ENCODE data around the gene SETD1B. TPM values are rescaled to one million over a fixed set of nuclear protein-coding genes. Genes with fewer than 3 reads are reported as not detected.

The SETD1B gene
- total RNA-seq, 1 experiment from 2014 or later = 40.4 TPM

DNA sequence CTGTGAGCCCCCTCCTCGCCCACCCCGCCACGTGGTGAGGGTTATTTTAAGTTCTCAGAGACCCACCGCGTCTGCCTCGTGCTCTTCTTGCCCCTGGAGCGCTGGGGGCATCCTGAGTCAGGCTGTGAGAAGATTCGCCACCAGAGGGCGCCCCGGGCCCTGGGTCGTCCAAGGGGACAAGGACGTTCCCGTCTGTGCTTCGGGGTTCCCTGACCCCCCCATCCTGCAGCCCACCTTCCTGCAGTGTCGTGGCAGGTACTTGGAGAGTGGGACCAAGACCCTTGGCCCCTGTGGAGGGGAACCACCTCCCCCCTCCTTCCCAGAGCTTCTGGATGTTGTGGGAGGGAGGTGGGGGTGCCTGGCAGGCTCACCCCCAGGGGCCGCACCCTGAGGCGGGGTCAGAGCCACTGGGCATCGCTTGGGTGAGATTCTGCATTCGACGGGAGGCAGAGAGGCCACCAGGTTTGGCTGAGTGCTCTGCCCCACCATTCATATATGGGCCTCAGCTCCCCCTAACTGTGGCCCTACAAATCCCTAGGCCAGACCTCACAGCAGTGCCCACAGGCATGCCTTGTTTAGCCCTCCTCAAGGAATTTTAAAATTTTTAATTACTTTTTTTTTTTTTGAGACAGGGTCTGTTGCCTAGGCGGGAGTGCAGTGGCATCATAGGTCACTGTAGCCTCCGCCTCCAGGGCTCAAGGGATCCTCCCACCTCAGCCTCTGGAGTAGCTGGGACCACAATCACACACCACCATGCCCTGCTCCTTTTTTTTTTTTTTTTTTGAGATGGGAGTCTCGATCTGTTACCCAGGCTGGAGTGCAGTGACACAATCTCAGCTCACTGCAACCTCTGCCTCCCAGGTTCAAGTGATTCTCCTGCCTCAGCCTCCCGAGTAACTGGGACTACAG is 27.4 kb upstream of the SETD1B start:
- no peak overlapping the region for H2BK120ac ChIP-seq (ENCODE audit: low read depth, low read length, poor library complexity, severe bottlenecking)
- no peak overlapping the region for H2AK5ac ChIP-seq (ENCODE audit: insufficient read length, low read length)
- no peak overlapping the region for H3K27ac ChIP-seq (ENCODE audit: insufficient read length, low read depth, low read length)
- no peak overlapping the region for H4K91ac ChIP-seq (ENCODE audit: insufficient read length, low read depth, low read length)
- no peaks in the 10 kb centered on the region for H3K79me2 ChIP-seq (ENCODE audit: insufficient read depth, low read length)
- H2BK12ac ChIP-seq (ENCODE audit: insufficient read length, low read depth, low read length) = no peak overlapping the region
- H3K36me3 Mint-ChIP-seq (ENCODE audit: insufficient read depth in 1 of 3, low read depth in 3 of 3) = peaks cover 5 to 20% (median 16%) of the 10 kb centered on the region in 3 experiments; a peak in 5 of 7 replicates
- H3K23ac ChIP-seq (ENCODE audit: insufficient read length, low read depth, low read length) = no peak overlapping the region
- H2BK20ac ChIP-seq (ENCODE audit: low read depth, low read length, poor library complexity, severe bottlenecking) = no peak overlapping the region
- H3K27ac Mint-ChIP-seq = no peak overlapping the region; a peak in 1 of 7 replicates
- H3K27me3 Mint-ChIP-seq (ENCODE audit: low read depth) = peaks cover 5% of the 10 kb centered on the region; the same call in 1 of the 2 replicates
- TF ChIP-seq, protein P1, sequence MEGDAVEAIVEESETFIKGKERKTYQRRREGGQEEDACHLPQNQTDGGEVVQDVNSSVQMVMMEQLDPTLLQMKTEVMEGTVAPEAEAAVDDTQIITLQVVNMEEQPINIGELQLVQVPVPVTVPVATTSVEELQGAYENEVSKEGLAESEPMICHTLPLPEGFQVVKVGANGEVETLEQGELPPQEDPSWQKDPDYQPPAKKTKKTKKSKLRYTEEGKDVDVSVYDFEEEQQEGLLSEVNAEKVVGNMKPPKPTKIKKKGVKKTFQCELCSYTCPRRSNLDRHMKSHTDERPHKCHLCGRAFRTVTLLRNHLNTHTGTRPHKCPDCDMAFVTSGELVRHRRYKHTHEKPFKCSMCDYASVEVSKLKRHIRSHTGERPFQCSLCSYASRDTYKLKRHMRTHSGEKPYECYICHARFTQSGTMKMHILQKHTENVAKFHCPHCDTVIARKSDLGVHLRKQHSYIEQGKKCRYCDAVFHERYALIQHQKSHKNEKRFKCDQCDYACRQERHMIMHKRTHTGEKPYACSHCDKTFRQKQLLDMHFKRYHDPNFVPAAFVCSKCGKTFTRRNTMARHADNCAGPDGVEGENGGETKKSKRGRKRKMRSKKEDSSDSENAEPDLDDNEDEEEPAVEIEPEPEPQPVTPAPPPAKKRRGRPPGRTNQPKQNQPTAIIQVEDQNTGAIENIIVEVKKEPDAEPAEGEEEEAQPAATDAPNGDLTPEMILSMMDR (conservative IDR thresholded peaks at IDR 0.05) = peak; percentile 91
- no peak overlapping the region for H4K8ac ChIP-seq (replicated peaks; ENCODE audit: insufficient read length, low read depth, low read length)
- no peak overlapping the region for H3K18ac ChIP-seq (ENCODE audit: insufficient read length, low read depth, low read length)
- H3K23me2 ChIP-seq (ENCODE audit: insufficient read length, low read depth, low read length, poor library complexity, severe bottlenecking) = no peaks in the 10 kb centered on the region
- H3K27me3 ChIP-seq (ENCODE audit: insufficient read depth, low read length) = no peaks in the 10 kb centered on the region
- H3K4me1 ChIP-seq (ENCODE audit: insufficient read depth, low read length) = no peaks in the 10 kb centered on the region
- no peak overlapping the region for H3K56ac ChIP-seq (ENCODE audit: insufficient read length, low read depth, low read length)
- no peak overlapping the region for H3T11ph ChIP-seq (ENCODE audit: low read length)
- no peak overlapping the region for H2BK15ac ChIP-seq (ENCODE audit: low read depth, low read length)
- WGBS (ENCODE audit: extremely low coverage, insufficient read length, low lambda C conversion rate) = no CpG with 5 or more reads among the region's 24 CpGs
- no peaks in the 10 kb centered on the region for H3K9me3 ChIP-seq (ENCODE audit: control insufficient read depth, low read depth, low read length)
- no peak overlapping the region for H3K4me2 ChIP-seq (ENCODE audit: insufficient read depth, insufficient read length, low read length)
- no peaks in the 10 kb centered on the region for H3K79me1 ChIP-seq (ENCODE audit: insufficient read depth, low read depth, low read length, poor library complexity, severe bottlenecking)
- H3K9ac ChIP-seq (ENCODE audit: extremely low read depth, insufficient read length, low read length) = no peak overlapping the region
- peaks cover 13 to 15% of the 10 kb centered on the region in 2 experiments for H3K4me1 Mint-ChIP-seq
- H2BK5ac ChIP-seq (ENCODE audit: insufficient read length, low read length) = no peak overlapping the region
- DNase-seq = peak; percentile 85
- H3K4ac ChIP-seq (ENCODE audit: low read depth, low read length) = no peak overlapping the region
- no peak overlapping the region for H2AFZ ChIP-seq (ENCODE audit: low read length)
- H3K14ac ChIP-seq (ENCODE audit: insufficient read depth, low read length) = no peak overlapping the region
- H4K20me1 ChIP-seq (ENCODE audit: control insufficient read depth, insufficient read depth, insufficient read length) = peaks cover 3% of the 10 kb centered on the region
- H3K9me3 Mint-ChIP-seq = no peaks in the 10 kb centered on the region
- no peak overlapping the region for H4K5ac ChIP-seq (ENCODE audit: insufficient read length, low read depth, low read length)
- H3K4me3 Mint-ChIP-seq = no peak overlapping the region

All from H9 (cell line).